Measurements from ENCODE around the gene LPCAT2.

LPCAT2 gene

GRCh38 chr16:55559933-55560516 lies 51.2 kb downstream of the LPCAT2 start:
- no peak for DNase-seq

GRCh38 chr16:55561319-55561848 lies 52.5 kb downstream of the LPCAT2 start:
- DNase-seq = no peak

- no peak for DNase-seq
Observed at GRCh38 chr16:55562936-55563335, 54.1 kb downstream of the LPCAT2 start.

- DNase-seq = no peak
Observed at GRCh38 chr16:55563797-55564196, 54.9 kb downstream of the LPCAT2 start.

GRCh38 chr16:55565086-55565485 lies 56.2 kb downstream of the LPCAT2 start:
- DNase-seq = no peak

- no peak for DNase-seq
Observed at GRCh38 chr16:55566432-55567175, 57.7 kb downstream of the LPCAT2 start, which contains the start of gene CAPNS2. CAPNS2 (plus strand) TSS chr16:55566684; CDS start chr16:55566757, 73 bp downstream.

- no peak for DNase-seq
Observed at GRCh38 chr16:55567382-55567781, 58.5 kb downstream of the LPCAT2 start.

- no peak for DNase-seq
Observed at GRCh38 chr16:55568207-55568606, 59.3 kb downstream of the LPCAT2 start.

- DNase-seq = no peak
Observed at GRCh38 chr16:55569025-55569424, 60.2 kb downstream of the LPCAT2 start.

- no peak for DNase-seq
Observed at GRCh38 chr16:55570159-55570558, 61.3 kb downstream of the LPCAT2 start.

- DNase-seq = no peak
Observed at GRCh38 chr16:55571191-55571897, 62.5 kb downstream of the LPCAT2 start.

- DNase-seq = no peak
Observed at GRCh38 chr16:55572439-55572838, 63.6 kb downstream of the LPCAT2 start.

GRCh38 chr16:55574811-55575210 lies 65.9 kb downstream of the LPCAT2 start:
- no peak for DNase-seq

GRCh38 chr16:55575496-55575895 lies 66.6 kb downstream of the LPCAT2 start:
- DNase-seq = no peak

- no peak for DNase-seq
Observed at GRCh38 chr16:55576384-55576783, 67.5 kb downstream of the LPCAT2 start.

GRCh38 chr16:55577887-55578286 lies 69.0 kb downstream of the LPCAT2 start:
- no peak for DNase-seq

- no peak for DNase-seq
Observed at GRCh38 chr16:55585631-55586030, 76.8 kb downstream of the LPCAT2 start.

- no peak for DNase-seq
Observed at GRCh38 chr16:55588799-55589198, 79.9 kb downstream of the LPCAT2 start.

- no peak for DNase-seq
Observed at GRCh38 chr16:55592306-55592705, 83.4 kb downstream of the LPCAT2 start.

- DNase-seq = no peak
Observed at GRCh38 chr16:55597928-55598327, 89.1 kb downstream of the LPCAT2 start.

- no peak for DNase-seq
Observed at GRCh38 chr16:55605754-55606336, 97.0 kb downstream of the LPCAT2 start.

- no peak for DNase-seq
Observed at GRCh38 chr16:55613613-55614335, 104.9 kb downstream of the LPCAT2 start.

GRCh38 chr16:55615071-55615470 lies 106.2 kb downstream of the LPCAT2 start:
- no peak for DNase-seq
